Measurements from ENCODE around the gene FRAT1.

FRAT1 gene

GRCh38 chr10:97292097-97292861 is 26.8 kb upstream of the FRAT1 start, which contains the start of gene ARHGAP19 (continued):
- TF ChIP-seq ZNF518A (tag by site-specific recombination; conservative IDR thresholded peaks at IDR 0.05; ENCODE audit: low read depth) (peak; percentile 31; the same call in 1 of the 2 replicates), SCRT2 (tag by site-specific recombination; IDR thresholded peaks at IDR 0.05) (peak; percentile 95), ZBTB17 (tag by site-specific recombination; IDR thresholded peaks at IDR 0.05) (peak; percentile 95), FEZF1 (tag by site-specific recombination; IDR thresholded peaks at IDR 0.05) (peak; percentile 51), ZNF394 (tag by site-specific recombination; IDR thresholded peaks at IDR 0.05; ENCODE audit: borderline replicate concordance) (peak; percentile 75), ZNF184 (tag by site-specific recombination; IDR thresholded peaks at IDR 0.05) (peak; percentile 78; the same call in 1 of the 2 replicates), ZNF610 (tag by site-specific recombination; IDR thresholded peaks at IDR 0.05; ENCODE audit: borderline replicate concordance) (peak; percentile 93), ZBTB1 (tag by site-specific recombination; IDR thresholded peaks at IDR 0.05) (peak; percentile 87; the same call in 1 of the 2 replicates), GLI4 (tag by site-specific recombination; IDR thresholded peaks at IDR 0.05) (0 out of 2 replicates have a peak, but pooled peaks have one; percentile 33), SP3 (tag by site-specific recombination; IDR thresholded peaks at IDR 0.05) (peak; percentile 97), BCL6B (tag by site-specific recombination; IDR thresholded peaks at IDR 0.05) (no peak), KLF7 (tag by site-specific recombination; IDR thresholded peaks at IDR 0.05; ENCODE audit: borderline replicate concordance) (0 out of 2 replicates have a peak, but pooled peaks have one; percentile 66), ZNF785 (tag by site-specific recombination; IDR thresholded peaks at IDR 0.05) (0 out of 2 replicates have a peak, but pooled peaks have one; percentile 69), ZNF311 (tag by site-specific recombination; IDR thresholded peaks at IDR 0.05; ENCODE audit: borderline replicate concordance) (no peak), GLIS1 (tag by site-specific recombination; IDR thresholded peaks at IDR 0.05) (peak; percentile 97)
- TF ChIP-seq, protein P1, sequence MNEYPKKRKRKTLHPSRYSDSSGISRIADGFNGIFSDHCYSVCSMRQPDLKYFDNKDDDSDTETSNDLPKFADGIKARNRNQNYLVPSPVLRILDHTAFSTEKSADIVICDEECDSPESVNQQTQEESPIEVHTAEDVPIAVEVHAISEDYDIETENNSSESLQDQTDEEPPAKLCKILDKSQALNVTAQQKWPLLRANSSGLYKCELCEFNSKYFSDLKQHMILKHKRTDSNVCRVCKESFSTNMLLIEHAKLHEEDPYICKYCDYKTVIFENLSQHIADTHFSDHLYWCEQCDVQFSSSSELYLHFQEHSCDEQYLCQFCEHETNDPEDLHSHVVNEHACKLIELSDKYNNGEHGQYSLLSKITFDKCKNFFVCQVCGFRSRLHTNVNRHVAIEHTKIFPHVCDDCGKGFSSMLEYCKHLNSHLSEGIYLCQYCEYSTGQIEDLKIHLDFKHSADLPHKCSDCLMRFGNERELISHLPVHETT (tag by site-specific recombination; IDR thresholded peaks at IDR 0.05) = peak; percentile 93

DNA sequence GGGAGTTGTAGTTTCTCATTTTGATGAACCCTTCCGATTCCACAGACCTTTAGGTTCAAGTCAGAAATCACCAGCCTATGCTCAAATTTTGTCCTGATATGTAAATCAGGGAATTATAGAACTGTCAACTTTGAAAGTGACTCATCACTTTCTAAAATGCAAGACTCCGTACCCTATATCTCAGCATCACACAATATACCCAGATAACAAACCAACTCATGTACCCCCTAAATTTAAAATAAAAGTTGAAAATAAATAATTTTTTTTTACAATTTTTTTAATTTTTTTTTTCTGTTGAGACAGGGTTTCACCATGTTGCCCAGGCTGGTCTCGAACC is 26.2 kb upstream of the FRAT1 start:
- CTCF ChIA-PET = interaction anchor here (0.7 to 3.6 kb wide), 3 partner anchors 14 to 220 kb away, joined by 3 to 18 read pairs (median 4); no protein-coding TSS in a partner anchor
- TF ChIP-seq ZNF777 (tag by site-specific recombination; IDR thresholded peaks at IDR 0.05; ENCODE audit: borderline replicate concordance) (no peak), ZFP41 (tag by site-specific recombination; IDR thresholded peaks at IDR 0.05; ENCODE audit: borderline replicate concordance) (no peak), ZNF843 (tag by site-specific recombination; IDR thresholded peaks at IDR 0.05) (no peak), ZNF10 (tag by site-specific recombination; IDR thresholded peaks at IDR 0.05) (0 out of 2 replicates have a peak, but pooled peaks have one; percentile 15), ZNF37A (tag by site-specific recombination; IDR thresholded peaks at IDR 0.05) (no peak)
- H3K36me3 ChIP-seq (ENCODE audit: control insufficient read depth in 2 of 2, insufficient read depth in 1 of 2, low read length in 2 of 2) = peaks cover 0 to 4% of the 10 kb centered on the region in 2 experiments; a peak in 1 of 3 replicates
- no peak overlapping the region for H3K4me3 ChIP-seq (ENCODE audit: low read depth, low read length)
- H3K9me3 ChIP-seq (ENCODE audit: control insufficient read depth, insufficient read depth, low read depth, low read length) = no peaks in the 10 kb centered on the region
- H3K4me1 ChIP-seq (ENCODE audit: control insufficient read depth, insufficient read depth, low read length) = no peaks in the 10 kb centered on the region
- H3K27ac ChIP-seq (ENCODE audit: extremely low read depth, low read depth, low read length) = no peak overlapping the region
- POLR2A ChIA-PET = interaction anchor here (1.0 to 2.3 kb wide), 8 partner anchors 11 to 135 kb away, joined by 3 to 18 read pairs (median 6); partner anchors contain the start of genes FRAT1, FRAT2 and RRP12
